ENCODE data around the gene ZNF451.
"Not testable (repeated sequence)": the region's sequence is repeated elsewhere in the genome, so short reads cannot be mapped to it uniquely, and the experiment has no call there.

ZNF451 gene

GRCh38 chr6:57090458-57091067 is 575 bp downstream of the ZNF451 start:
- not testable (repeated sequence) for DNase-seq (ENCODE audit: low read depth)

- DNase-seq (ENCODE audit: low read depth): not testable (repeated sequence)
These were observed 1.4 kb downstream of the ZNF451 start for GRCh38 chr6:57091375-57091774.

- no peak for DNase-seq (ENCODE audit: low read depth)
These were observed 4.7 kb downstream of the ZNF451 start for GRCh38 chr6:57094689-57095088.

- no peak for DNase-seq (ENCODE audit: low read depth)
These were observed 7.6 kb downstream of the ZNF451 start for GRCh38 chr6:57097596-57097995.

GRCh38 chr6:57102976-57103375 is 13.0 kb downstream of the ZNF451 start:
- DNase-seq (ENCODE audit: low read depth): no peak

- DNase-seq (ENCODE audit: low read depth): no peak
These were observed 14.3 kb downstream of the ZNF451 start for GRCh38 chr6:57104336-57104735.

GRCh38 chr6:57106990-57107389 is 17.0 kb downstream of the ZNF451 start:
- DNase-seq (ENCODE audit: low read depth): no peak

GRCh38 chr6:57108691-57109090 is 18.7 kb downstream of the ZNF451 start:
- DNase-seq (ENCODE audit: low read depth): no peak

GRCh38 chr6:57109880-57110279 is 19.9 kb downstream of the ZNF451 start:
- DNase-seq (ENCODE audit: low read depth): no peak

- no peak for DNase-seq (ENCODE audit: low read depth)
These were observed 23.1 kb downstream of the ZNF451 start for GRCh38 chr6:57113105-57113504.

- no peak for DNase-seq (ENCODE audit: low read depth)
These were observed 26.8 kb downstream of the ZNF451 start for GRCh38 chr6:57116776-57117175.

GRCh38 chr6:57117796-57118195 is 27.8 kb downstream of the ZNF451 start:
- no peak for DNase-seq (ENCODE audit: low read depth)

GRCh38 chr6:57123111-57123510 is 33.1 kb downstream of the ZNF451 start:
- DNase-seq (ENCODE audit: low read depth): no peak

- no peak for DNase-seq (ENCODE audit: low read depth)
These were observed 37.8 kb downstream of the ZNF451 start for GRCh38 chr6:57127763-57128162.

GRCh38 chr6:57130661-57131177 is 40.7 kb downstream of the ZNF451 start:
- no peak for DNase-seq (ENCODE audit: low read depth)

GRCh38 chr6:57134954-57135353 is 45.0 kb downstream of the ZNF451 start:
- no peak for DNase-seq (ENCODE audit: low read depth)

- DNase-seq (ENCODE audit: low read depth): no peak
These were observed 45.9 kb downstream of the ZNF451 start for GRCh38 chr6:57135885-57136284.

GRCh38 chr6:57137350-57137749 is 47.4 kb downstream of the ZNF451 start:
- DNase-seq (ENCODE audit: low read depth): no peak

GRCh38 chr6:57138026-57138425 is 48.0 kb downstream of the ZNF451 start:
- DNase-seq (ENCODE audit: low read depth): no peak

- no peak for DNase-seq (ENCODE audit: low read depth)
These were observed 51.6 kb downstream of the ZNF451 start for GRCh38 chr6:57141451-57142177.

GRCh38 chr6:57142178-57142525 is 52.2 kb downstream of the ZNF451 start:
- DNase-seq (ENCODE audit: low read depth): no peak

- no peak for DNase-seq (ENCODE audit: low read depth)
These were observed 53.7 kb downstream of the ZNF451 start for GRCh38 chr6:57143690-57144089.

- no peak for DNase-seq (ENCODE audit: low read depth)
These were observed 57.4 kb downstream of the ZNF451 start for GRCh38 chr6:57147401-57147800.
